Muscle of back (tissue), 11 donors: ENCODE data around the gene CPLX3. TPM values are rescaled to one million over a fixed set of nuclear protein-coding genes. Genes with fewer than 3 reads are reported as not detected.

ENCODE experiments used
- DNase-seq, 3 donors: peaks; one replicate each; pipeline versions ENCODE4 v3.0.0 to v3.0.0-alpha.2; 2013
- polyA plus RNA-seq, 10 donors: library from polyadenylated mRNA; unstranded; fragments of 120-200 nt; gene quantifications; one replicate each; pipeline ENCODE4 v1.2.1, GENCODE V29; 2013; ENCODE audit not compliant: insufficient read length in 10 of 10

The CPLX3 gene
- polyA plus RNA-seq, 10 donors, result 0.10 TPM; not detected in 9

DNA sequence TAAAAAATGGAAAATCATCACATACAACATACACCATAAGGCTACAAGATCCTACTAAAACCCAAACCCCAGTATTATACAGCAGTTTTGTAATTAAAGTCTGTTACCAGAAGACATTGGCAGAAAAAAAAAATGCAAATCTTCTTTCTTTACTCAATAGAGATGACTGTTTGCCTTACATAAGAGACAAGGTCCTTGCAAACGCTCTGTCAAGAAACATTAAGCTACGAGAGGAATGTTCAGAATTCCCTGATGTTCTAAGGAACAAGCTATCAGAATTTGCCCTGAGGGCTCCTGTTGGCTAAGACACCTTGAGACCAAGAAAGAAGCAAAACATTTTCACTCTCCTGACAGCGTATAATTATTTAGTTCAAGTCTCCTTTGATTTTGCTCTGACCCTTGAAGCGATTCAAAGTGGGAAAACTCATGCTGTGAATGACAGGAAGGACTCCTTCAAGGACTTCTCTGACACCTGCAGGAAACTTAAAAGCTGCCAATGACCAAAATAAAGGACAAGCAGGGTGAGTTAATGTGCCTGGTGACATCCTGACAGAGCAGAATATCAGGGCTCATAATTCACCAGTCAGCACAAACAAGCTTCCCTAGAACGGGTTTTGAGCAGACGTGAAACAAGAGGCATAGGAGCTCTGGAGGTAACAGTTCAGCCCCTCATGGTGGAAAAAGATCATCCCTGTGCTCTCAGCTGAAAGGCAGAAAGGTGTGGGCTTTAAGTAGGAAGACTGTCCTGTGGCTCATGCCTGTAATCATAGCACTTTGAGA lies 44.2 kb downstream of the CPLX3 start:
- no peak for DNase-seq

DNA sequence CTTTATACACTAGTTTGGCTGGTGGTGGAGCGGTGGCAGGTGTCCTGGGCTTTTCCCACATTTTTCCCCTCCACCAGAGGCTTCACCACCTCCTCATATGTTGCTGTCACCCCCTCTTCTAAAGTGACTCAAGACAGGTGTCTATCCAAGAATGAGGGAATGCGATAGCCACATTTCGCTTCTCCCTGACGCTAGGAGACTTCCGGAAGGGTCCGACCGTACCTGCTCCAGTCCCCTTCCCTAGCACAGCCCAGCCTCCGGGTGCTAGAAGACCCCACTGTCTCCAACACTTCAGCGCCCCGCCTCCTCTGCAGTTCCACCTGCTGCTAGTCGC lies 46.2 kb downstream of the CPLX3 start:
- no peak for DNase-seq

DNA sequence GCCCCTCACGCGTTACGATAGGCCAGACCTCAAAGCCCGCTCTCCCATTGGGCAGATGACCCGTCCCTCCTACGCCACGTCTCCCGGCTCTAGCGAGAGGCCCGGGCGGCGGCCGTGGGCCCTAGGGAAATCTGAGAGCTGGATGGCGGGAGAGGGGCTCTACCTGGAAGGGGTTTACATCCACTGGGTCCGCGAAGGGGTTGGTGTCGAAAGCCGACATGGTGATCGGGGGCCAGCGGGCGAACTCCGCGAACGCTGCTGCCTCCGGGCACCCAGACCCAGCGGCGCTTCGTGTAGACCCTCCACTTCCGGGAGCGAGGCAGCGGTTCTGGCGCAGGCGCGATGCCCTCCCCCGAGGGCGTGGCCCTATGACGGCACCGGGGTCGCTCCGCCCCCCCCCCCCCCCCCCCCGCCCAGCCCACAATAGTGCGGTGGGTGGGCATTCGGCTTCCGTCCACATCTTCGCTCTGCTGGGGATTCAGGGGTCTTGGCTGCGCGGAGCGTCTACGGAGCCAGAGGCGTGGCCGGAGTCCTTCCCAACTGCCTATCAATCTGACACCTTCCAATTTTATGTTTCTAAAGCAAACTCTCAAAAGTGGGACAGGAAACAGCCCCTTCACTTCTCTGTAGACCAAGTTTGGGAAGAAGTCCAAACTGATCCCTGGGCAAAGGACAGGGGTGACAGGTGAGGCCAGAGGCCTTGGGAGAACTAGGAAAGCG lies 46.8 kb downstream of the CPLX3 start, which contains the start of gene SCAMP2:
SCAMP2 (minus strand) TSS at position 330 of the 720 bp plus-strand sequence; CDS start at position 220, 110 bp downstream.
- peak; percentile 96 to 99 (median 96) for DNase-seq

DNA sequence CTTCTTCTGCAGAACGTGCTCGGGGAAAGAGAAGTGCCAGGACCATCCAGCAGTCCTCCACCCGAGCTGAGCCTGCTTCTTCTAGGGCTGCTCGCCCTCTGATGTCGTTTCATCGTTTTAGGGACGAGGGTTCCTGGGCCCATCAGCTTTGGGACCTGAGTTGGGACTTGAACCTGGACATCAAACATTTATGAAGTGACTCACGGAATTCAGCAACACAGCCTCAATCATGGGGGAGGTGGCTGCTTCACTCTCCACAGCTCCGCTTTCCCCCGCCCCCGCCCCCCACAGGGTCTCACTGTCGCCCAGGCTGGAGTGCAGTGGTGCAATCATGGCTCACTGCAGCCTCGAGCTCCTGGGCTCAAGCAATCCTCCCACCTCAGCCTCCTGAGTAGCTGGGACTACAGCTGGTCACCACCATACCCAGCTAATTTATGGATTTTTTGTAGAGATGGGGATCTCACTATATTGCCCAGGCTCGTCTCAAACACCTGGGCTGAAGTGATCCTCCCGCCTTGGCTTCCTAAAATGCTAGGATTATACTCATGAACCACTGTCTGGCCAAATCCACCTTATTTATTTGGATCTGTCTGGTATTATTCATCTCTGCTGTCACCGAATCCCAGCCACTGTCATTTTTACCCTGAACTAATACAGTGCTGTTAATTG lies 47.5 kb downstream of the CPLX3 start:
- DNase-seq, result no peak

DNA sequence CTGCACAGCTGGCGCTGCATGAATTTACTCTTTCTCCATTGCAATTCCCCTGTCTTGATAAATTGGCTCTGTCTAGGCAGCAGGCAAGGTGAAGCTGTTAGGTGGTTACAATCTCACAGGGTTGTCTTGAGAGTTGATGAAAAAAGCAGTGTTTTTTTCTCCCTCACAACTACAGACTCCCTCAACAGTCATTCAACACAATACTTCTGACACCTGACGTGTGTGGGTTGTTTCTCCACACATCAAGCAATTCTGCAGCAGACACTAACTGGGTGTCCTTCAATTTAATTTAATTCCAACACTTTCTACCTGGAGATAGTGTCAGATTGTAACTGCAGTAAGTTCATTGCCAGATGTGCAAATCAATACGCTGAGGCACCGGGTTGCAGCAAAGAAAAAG lies 51.8 kb downstream of the CPLX3 start:
- no peak for DNase-seq

Other genes starting within 250 kb of the CPLX3 start
- gene CLK3, start 210.8 kb upstream of the CPLX3 start, polyA plus RNA-seq, result 10 to 100 TPM; 37.3 to 51.9 (median 43.1) TPM
- gene EDC3, start 130.6 kb upstream of the CPLX3 start, polyA plus RNA-seq, result 10 to 100 TPM; 21.4 to 35.1 (median 23.5) TPM
- gene CYP1A1, start 101.1 kb upstream of the CPLX3 start, polyA plus RNA-seq, result under 1 TPM in 1 of 10 donors, not detected in 9; 0.38 TPM
- gene CYP1A2, start 77.8 kb upstream of the CPLX3 start, polyA plus RNA-seq, result under 1 TPM in 7 of 10 donors, not detected in 3; 0.04 to 0.17 (median 0.08) TPM
- 10 to 100 TPM; 23.1 to 42.0 (median 32.1) TPM for gene CSK, start 44.5 kb upstream of the CPLX3 start, polyA plus RNA-seq
- under 1 TPM in 1 of 10 donors, not detected in 9; 0.20 TPM for gene LMAN1L, start 13.8 kb upstream of the CPLX3 start, polyA plus RNA-seq
- gene ULK3, start 16.5 kb downstream of the CPLX3 start, polyA plus RNA-seq, result 10 to 100 TPM; 24.3 to 44.8 (median 30.4) TPM
- 10 to 100 TPM; 49.3 to 63.3 (median 54.8) TPM for gene SCAMP2, start 46.7 kb downstream of the CPLX3 start, polyA plus RNA-seq
- gene MPI, start 63.4 kb downstream of the CPLX3 start, polyA plus RNA-seq, result 10 to 100 TPM; 47.8 to 64.6 (median 56.9) TPM
- 10 to 100 TPM; 37.0 to 55.6 (median 43.6) TPM for gene FAM219B, start 80.2 kb downstream of the CPLX3 start, polyA plus RNA-seq
- 100 to 1,000 TPM; 192 to 258 (median 234) TPM for gene COX5A, start 111.4 kb downstream of the CPLX3 start, polyA plus RNA-seq
- gene RPP25, start 130.1 kb downstream of the CPLX3 start, polyA plus RNA-seq, result 1 to 10 TPM in 8 of 10 donors, under 1 TPM in 2; 0.69 to 1.9 (median 1.4) TPM
- 1 to 10 TPM; 2.8 to 7.5 (median 4.9) TPM for gene SCAMP5, start 168.9 kb downstream of the CPLX3 start, polyA plus RNA-seq
- gene PPCDC, start 197.0 kb downstream of the CPLX3 start, polyA plus RNA-seq, result 1 to 10 TPM; 4.9 to 8.7 (median 7.1) TPM